Gastroesophageal sphincter (tissue), 4 donors: ENCODE results near the gene ABHD8. TPM values are rescaled to one million over a fixed set of nuclear protein-coding genes. Genes with fewer than 3 reads are reported as not detected.
"Not testable (repeated sequence)": the region's sequence is repeated elsewhere in the genome, so short reads cannot be mapped to it uniquely, and the experiment has no call there.

ENCODE experiments used
- ATAC-seq: fragments of 150-250 bp; one replicate; pipeline ENCODE4 v1.9.1; 2016; ENCODE audit warnings: mild to moderate bottlenecking, moderate library complexity
- H3K27ac ChIP-seq, 4 donors: fragments of 200-600 bp; sonication (generic) in 3 of 4; 1 replicate in 3 of 4; 2 replicates in 1 of 4; pipeline ENCODE4 v1.5.1; 2016 to 2019
- H3K27me3 ChIP-seq: fragments of 200-600 bp; sonication (generic); one replicate; pipeline ENCODE4 v1.5.1; 2019
- H3K36me3 ChIP-seq, 2 donors: fragments of 200-600 bp; sonication (generic); one replicate each; pipeline ENCODE4 v1.5.1; 2019; ENCODE audit warnings: control low read depth in 1 of 2
- H3K4me1 ChIP-seq, 3 donors: fragments of 200-600 bp; sonication (generic); 1 replicate in 2 of 3; 2 replicates in 1 of 3; pipeline ENCODE4 v1.5.1; 2016 to 2019; ENCODE audit warnings: control low read depth in 2 of 3
- H3K4me3 ChIP-seq, 2 donors: fragments of 200-600 bp; sonication (generic); one replicate each; pipeline ENCODE4 v1.5.1; 2019; ENCODE audit warnings: mild to moderate bottlenecking in 1 of 2, moderate library complexity in 1 of 2
- H3K9me3 ChIP-seq, 3 donors: fragments of 200-600 bp; sonication (generic); one replicate each; pipeline ENCODE4 v1.5.1; 2017 to 2019; ENCODE audit warnings: control low read depth in 2 of 3
- EP300 ChIP-seq: sonication (generic); formaldehyde crosslinking; IDR thresholded peaks from one replicate; pipeline ENCODE4 v1.6.1; 2017; ENCODE audit warnings: antibody characterized with exemption, mild to moderate bottlenecking
- POLR2A ChIP-seq, 2 donors: fragments of 450-650 bp; IDR thresholded peaks; one replicate each; pipeline ENCODE4 v1.6.1; 2017; ENCODE audit warnings: antibody characterized with exemption in 2 of 2, mild to moderate bottlenecking in 2 of 2, moderate library complexity in 1 of 2
- POLR2AphosphoS5 ChIP-seq: sonication (generic); formaldehyde crosslinking; IDR thresholded peaks from one replicate; pipeline ENCODE4 v1.6.1; 2017; ENCODE audit warnings: antibody characterized with exemption
- WGBS, 2 donors: methylation state at CpG; one replicate each; pipeline ENCODE4 v1.1.5; 2018; ENCODE audit warnings: low coverage in 1 of 2; 5-methylcytosine and 5-hydroxymethylcytosine counted together
- total RNA-seq, 4 donors: library from RNA; depleted of rRNA; stranded (reverse); fragments of >200 nt; gene quantifications; one replicate each; pipeline ENCODE4 v1.1.0, GENCODE V29; 2016
- TF ChIP-seq, protein P1 (sequence below), 4 experiments: fragments of 200-600 bp in 2 of 4; fragments of 450-650 bp in 2 of 4; sonication (generic) in 1 of 4; IDR thresholded peaks; one replicate each; pipeline ENCODE4 v1.5.1; 2017 to 2019; ENCODE audit warnings: antibody characterized with exemption in 4 of 4, mild to moderate bottlenecking in 2 of 4, moderate library complexity in 2 of 4

Gene ABHD8
- total RNA-seq, 4 donors from 2014 or later = 13.2 to 34.4 (median 24.3) TPM

DNA sequence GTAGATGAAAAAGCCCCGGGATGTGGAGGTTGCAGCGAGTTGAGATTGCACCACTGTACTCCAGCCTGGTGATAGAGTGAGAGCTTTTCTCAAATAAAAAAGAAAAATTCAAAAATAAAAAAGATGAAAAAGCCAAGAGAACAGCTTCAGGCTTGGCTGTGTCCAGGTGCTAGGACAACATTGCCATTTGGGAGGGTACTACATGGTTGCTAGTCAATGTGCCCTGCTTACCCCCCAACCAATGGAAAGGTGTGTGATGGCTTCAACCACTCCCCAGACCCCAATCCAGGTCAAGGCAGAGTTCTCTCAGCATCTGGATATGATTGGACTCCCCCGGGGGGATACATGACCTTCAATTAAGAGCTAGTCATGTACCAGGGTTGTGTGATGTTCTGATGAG is 23.8 kb downstream of the ABHD8 start:
- peaks cover 0 to 19% (median 17%) of the 10 kb centered on the region in 3 donors for H3K4me1 ChIP-seq
- no peaks in the 10 kb centered on the region for H3K9me3 ChIP-seq
- peaks cover 26% of the 10 kb centered on the region for H3K27me3 ChIP-seq
- no peak for TF ChIP-seq EP300
- TF ChIP-seq POLR2A (IDR thresholded peaks at IDR 0.05) = no peak
- no peak for TF ChIP-seq POLR2AphosphoS5
- TF ChIP-seq, protein P1, sequence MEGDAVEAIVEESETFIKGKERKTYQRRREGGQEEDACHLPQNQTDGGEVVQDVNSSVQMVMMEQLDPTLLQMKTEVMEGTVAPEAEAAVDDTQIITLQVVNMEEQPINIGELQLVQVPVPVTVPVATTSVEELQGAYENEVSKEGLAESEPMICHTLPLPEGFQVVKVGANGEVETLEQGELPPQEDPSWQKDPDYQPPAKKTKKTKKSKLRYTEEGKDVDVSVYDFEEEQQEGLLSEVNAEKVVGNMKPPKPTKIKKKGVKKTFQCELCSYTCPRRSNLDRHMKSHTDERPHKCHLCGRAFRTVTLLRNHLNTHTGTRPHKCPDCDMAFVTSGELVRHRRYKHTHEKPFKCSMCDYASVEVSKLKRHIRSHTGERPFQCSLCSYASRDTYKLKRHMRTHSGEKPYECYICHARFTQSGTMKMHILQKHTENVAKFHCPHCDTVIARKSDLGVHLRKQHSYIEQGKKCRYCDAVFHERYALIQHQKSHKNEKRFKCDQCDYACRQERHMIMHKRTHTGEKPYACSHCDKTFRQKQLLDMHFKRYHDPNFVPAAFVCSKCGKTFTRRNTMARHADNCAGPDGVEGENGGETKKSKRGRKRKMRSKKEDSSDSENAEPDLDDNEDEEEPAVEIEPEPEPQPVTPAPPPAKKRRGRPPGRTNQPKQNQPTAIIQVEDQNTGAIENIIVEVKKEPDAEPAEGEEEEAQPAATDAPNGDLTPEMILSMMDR (IDR thresholded peaks at IDR 0.05) = no peak
- H3K36me3 ChIP-seq = peaks cover 0 to 55% of the 10 kb centered on the region in 2 donors
- 49 to 100% methylated on average over 2 to 3 of the region's 3 CpGs for WGBS, 2 donors
- H3K27ac ChIP-seq = no peak overlapping the region
- no peak overlapping the region for H3K4me3 ChIP-seq
- ATAC-seq = no peak

DNA sequence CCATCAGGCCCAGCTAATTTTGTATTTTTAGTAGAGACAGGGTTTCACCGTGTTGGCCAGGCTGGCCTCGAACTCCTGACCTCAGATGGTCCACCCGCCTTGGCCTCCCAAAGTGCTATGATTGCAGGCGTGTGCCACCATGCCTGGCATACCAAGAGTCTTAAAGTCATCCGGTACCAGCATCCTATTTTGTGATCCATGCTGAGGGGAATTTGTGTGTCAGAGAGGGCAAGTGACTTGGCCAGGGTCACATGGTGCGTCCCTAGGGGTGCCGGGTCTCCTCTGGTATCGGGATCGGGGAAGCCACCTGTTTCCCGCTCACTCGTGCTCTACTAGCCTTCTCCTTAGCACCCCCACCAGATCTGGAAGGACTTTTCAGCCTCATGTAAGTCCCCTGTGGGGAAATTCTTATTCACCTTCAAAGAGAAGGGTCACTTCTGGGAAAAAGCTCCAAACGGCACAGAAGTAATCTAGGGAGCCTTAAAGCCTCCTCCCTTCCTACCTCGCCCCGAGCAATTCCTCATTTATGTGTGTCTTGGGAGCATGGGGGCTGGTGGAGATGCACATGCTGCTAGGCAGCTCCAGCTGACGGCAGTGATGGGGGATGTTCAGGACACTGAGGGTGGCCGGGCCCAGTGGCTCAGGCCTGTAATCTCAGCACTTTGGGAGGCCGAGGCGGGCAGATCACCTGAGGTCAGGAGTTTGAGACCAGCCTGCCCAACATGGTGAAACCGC is 27.6 kb downstream of the ABHD8 start:
- Histone ChIP-seq H3K27me3 (no peaks in the 10 kb centered on the region), H3K4me1 (no peaks in the 10 kb centered on the region), H3K9me3 (no peaks in the 10 kb centered on the region), H3K4me3 (no peak overlapping the region), H3K36me3 (peaks cover 0 to 93% of the 10 kb centered on the region in 2 donors), H3K27ac (no peak overlapping the region)
- no peak for ATAC-seq
- WGBS, 2 donors = 72 to 90% methylated on average over 3 to 12 of the region's 19 CpGs
- no peak for TF ChIP-seq EP300
- TF ChIP-seq POLR2A (IDR thresholded peaks at IDR 0.05) = no peak
- TF ChIP-seq POLR2AphosphoS5 = no peak
- TF ChIP-seq, protein P1 (IDR thresholded peaks at IDR 0.05) = no peak

DNA sequence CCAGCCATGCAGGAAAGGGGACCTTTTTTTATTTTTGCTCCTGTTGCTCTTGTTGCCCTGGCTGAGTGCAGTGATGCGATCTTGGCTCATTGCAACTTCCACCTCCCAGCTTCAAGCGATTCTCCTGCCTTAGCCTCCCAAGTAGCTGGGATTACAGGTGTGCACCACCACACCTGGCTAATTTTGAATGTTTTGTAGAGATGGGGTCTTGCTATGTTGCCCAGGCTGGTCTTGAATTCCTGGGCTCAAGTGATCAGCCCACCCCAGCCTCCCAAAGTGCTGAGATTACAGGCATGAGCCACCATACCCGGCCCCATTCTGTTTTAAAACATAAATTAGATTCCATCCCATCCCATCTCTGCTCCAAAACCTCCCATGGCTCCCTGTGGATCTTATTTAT is 28.3 kb downstream of the ABHD8 start:
- not testable (repeated sequence) for H3K27ac ChIP-seq, H3K27me3 ChIP-seq, H3K9me3 ChIP-seq, H3K4me3 ChIP-seq, H3K4me1 ChIP-seq, ATAC-seq
- H3K36me3 ChIP-seq = peaks cover 0 to 100% of the 10 kb centered on the region in 2 donors
- WGBS, 2 donors = 92 to 100% methylated on average over 2 to 3 of the region's 3 CpGs

DNA sequence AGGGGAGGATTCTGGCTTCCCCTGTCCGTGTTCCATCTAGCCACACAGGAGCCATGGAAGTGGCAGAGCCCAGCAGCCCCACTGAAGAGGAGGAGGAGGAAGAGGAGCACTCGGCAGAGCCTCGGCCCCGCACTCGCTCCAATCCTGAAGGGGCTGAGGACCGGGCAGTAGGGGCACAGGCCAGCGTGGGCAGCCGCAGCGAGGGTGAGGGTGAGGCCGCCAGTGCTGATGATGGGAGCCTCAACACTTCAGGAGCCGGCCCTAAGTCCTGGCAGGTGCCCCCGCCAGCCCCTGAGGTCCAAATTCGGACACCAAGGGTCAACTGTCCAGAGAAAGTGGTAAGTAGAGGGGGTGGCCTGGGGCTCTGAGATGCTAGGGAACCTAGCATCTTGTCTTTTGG is 34.5 kb downstream of the ABHD8 start:
- no peaks in the 10 kb centered on the region for H3K9me3 ChIP-seq
- no peak for ATAC-seq
- peaks cover 3 to 15% (median 8%) of the 10 kb centered on the region in 3 donors for H3K4me1 ChIP-seq
- WGBS, 2 donors = 80 to 83% methylated on average over 1 to 2 of the region's 13 CpGs
- peaks cover 0 to 52% of the 10 kb centered on the region in 2 donors for H3K36me3 ChIP-seq
- no peaks in the 10 kb centered on the region for H3K27me3 ChIP-seq
- no peak overlapping the region for H3K4me3 ChIP-seq
- no peak overlapping the region for H3K27ac ChIP-seq
- TF ChIP-seq, protein P1 (IDR thresholded peaks at IDR 0.05) = no peak
- TF ChIP-seq EP300 (no peak), POLR2AphosphoS5 (no peak), POLR2A (IDR thresholded peaks at IDR 0.05) (no peak)

DNA sequence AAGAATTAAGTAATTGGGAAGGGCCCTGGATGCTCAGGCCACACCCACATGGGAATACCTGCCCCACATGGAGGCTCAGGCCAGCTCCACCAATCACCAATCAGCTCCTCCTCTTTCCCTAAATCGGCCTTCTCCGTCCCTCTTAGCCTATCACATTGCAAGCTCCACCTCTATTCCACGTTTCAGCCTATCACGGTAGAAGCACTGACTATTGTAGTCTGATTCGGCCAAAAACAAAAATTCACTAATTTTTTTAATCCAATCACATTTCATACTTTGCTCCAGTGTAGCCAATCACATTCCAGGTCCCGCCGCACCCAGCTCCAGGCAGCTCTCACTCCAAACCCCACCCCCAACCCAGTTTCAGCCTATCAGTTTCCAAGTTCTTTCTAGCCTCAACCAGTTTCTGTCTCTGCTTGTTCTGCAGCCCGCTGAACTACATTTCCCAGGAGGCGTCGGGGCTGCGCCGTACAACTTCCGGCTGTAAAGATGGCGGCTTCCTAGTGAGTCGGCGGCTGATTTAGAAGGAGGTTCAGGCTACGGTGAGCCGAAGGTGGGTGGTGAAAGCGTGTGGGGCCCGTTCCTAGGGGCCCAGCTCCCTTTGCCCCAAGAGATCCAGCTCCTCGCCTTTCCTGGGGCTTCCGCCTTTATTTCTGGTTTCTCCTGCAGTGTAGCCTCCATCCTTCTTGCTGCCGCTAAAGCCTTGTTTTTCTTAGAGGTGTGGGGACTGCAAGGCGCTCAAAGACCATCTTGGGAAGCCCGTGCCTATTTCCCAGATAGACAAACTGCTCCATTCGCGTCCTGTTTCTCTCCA is 36.0 kb downstream of the ABHD8 start, which contains the start of gene BABAM1:
BABAM1 (plus strand) TSS at position 469 of the 814 bp plus-strand sequence. CDS start 1,364 bp downstream, outside the sequence.
- H3K27ac ChIP-seq = peak within 1 kb of the TSS; percentile 54 to 84 (median 75)
- TF ChIP-seq, protein P1 (IDR thresholded peaks at IDR 0.05) = no peak
- TF ChIP-seq POLR2AphosphoS5 (peak; percentile 59), POLR2A (IDR thresholded peaks at IDR 0.05) (peak in 1 of 2 donors; percentile 24), EP300 (no peak)
- peak; percentile 99 for ATAC-seq

More for the DNA sequence above, 36.0 kb downstream of the ABHD8 start, which contains the start of gene BABAM1:
- Histone ChIP-seq H3K36me3 (peaks cover 0 to 37% of the 10 kb centered on the region in 2 donors), H3K4me1 (peaks cover 3 to 15% (median 8%) of the 10 kb centered on the region in 3 donors), H3K4me3 (peak within 1 kb of the TSS; percentile 68 to 73), H3K27me3 (no peaks in the 10 kb centered on the region), H3K9me3 (no peaks in the 10 kb centered on the region)
- WGBS, 2 donors = 0% methylated on average over 10 to 18 of the region's 27 CpGs
